ENCODE data around the gene SMARCC1. TPM values are rescaled to one million over a fixed set of nuclear protein-coding genes. Genes with fewer than 3 reads are reported as not detected.

SMARCC1 gene
- total RNA-seq, 1 experiment from 2014 or later = 84.2 TPM

GRCh38 chr3:47714606-47715005, 67.1 kb downstream of the SMARCC1 start:
- Histone ChIP-seq H3K4me3 (ENCODE audit: low read depth in 2 of 2, low read length in 2 of 2) (no peak overlapping the region), H3K27ac (ENCODE audit: low read length) (no peak overlapping the region), H3K4me1 (ENCODE audit: control insufficient read depth, insufficient read depth, low read length) (no peaks in the 10 kb centered on the region), H3K9me3 (ENCODE audit: control insufficient read depth, insufficient read depth, low read depth, low read length) (no peaks in the 10 kb centered on the region), H3K36me3 (ENCODE audit: control insufficient read depth, insufficient read depth, low read length) (peaks cover 16% of the 10 kb centered on the region), H3K27me3 (ENCODE audit: control insufficient read depth, insufficient read depth, low read length) (no peaks in the 10 kb centered on the region)
- TF ChIP-seq TCF7L2 (IDR thresholded peaks at IDR 0.05; ENCODE audit: low read depth, low read length) (no peak), POLR2AphosphoS5 (IDR thresholded peaks at IDR 0.05; ENCODE audit: low read depth, low read length) (no peak), SIN3A (IDR thresholded peaks at IDR 0.05; ENCODE audit: borderline replicate concordance, insufficient read depth, low read depth, low read length) (no peak), REST (IDR thresholded peaks at IDR 0.05; ENCODE audit: insufficient read depth in 1 of 2, low read depth in 2 of 2, low read length in 1 of 2) (no peak), CTCF (IDR thresholded peaks at IDR 0.05) (no peak)
- BruUV-seq (replicated peaks) = no TSS peak
- in situ Hi-C loops (cut with HindIII; ENCODE audit: low pct_unique_long_range_greater_than_20kb, low sequenced_read_pairs) (no loop called here), intact Hi-C loops (cut with micrococcal nuclease; ENCODE audit: unreplicated experiment) (no loop called here)
- DNase-seq (ENCODE audit: low read depth, low spot score) (no peak), ATAC-seq (no peak)
- POLR2A ChIA-PET = no interaction called here
- CTCF ChIA-PET = no interaction called here

- H3K27ac ChIP-seq (ENCODE audit: low read length) = no peak overlapping the region
- H3K27me3 ChIP-seq (ENCODE audit: control insufficient read depth, insufficient read depth, low read length) = no peaks in the 10 kb centered on the region
- in situ Hi-C loops (cut with HindIII; ENCODE audit: low pct_unique_long_range_greater_than_20kb, low sequenced_read_pairs) = no loop called here
- POLR2A ChIA-PET = no interaction called here
- DNase-seq (ENCODE audit: low read depth, low spot score) (no peak), ATAC-seq (no peak)
- no TSS peak for BruUV-seq (replicated peaks)
- peaks cover 16% of the 10 kb centered on the region for H3K36me3 ChIP-seq (ENCODE audit: control insufficient read depth, insufficient read depth, low read length)
- H3K9me3 ChIP-seq (ENCODE audit: control insufficient read depth, insufficient read depth, low read depth, low read length) = no peaks in the 10 kb centered on the region
- CTCF ChIA-PET = no interaction called here
- no peaks in the 10 kb centered on the region for H3K4me1 ChIP-seq (ENCODE audit: control insufficient read depth, insufficient read depth, low read length)
- TF ChIP-seq REST (IDR thresholded peaks at IDR 0.05; ENCODE audit: insufficient read depth in 1 of 2, low read depth in 2 of 2, low read length in 1 of 2) (no peak), SIN3A (IDR thresholded peaks at IDR 0.05; ENCODE audit: borderline replicate concordance, insufficient read depth, low read depth, low read length) (no peak), POLR2AphosphoS5 (IDR thresholded peaks at IDR 0.05; ENCODE audit: low read depth, low read length) (no peak), TCF7L2 (IDR thresholded peaks at IDR 0.05; ENCODE audit: low read depth, low read length) (no peak), CTCF (IDR thresholded peaks at IDR 0.05) (no peak)
- no peak overlapping the region for H3K4me3 ChIP-seq (ENCODE audit: low read depth in 2 of 2, low read length in 2 of 2)
- intact Hi-C loops (cut with micrococcal nuclease; ENCODE audit: unreplicated experiment) = no loop called here
Measured at GRCh38 chr3:47713655-47714054, 68.0 kb downstream of the SMARCC1 start.

Measured in Panc1 (cell line).